Measurements from ENCODE around the gene EIF4B. TPM values are rescaled to one million over a fixed set of nuclear protein-coding genes. Genes with fewer than 3 reads are reported as not detected.
A peak's percentile ranks its signal among the peaks of the same experiment; 100 is the strongest.

Gene EIF4B
- total and polyA plus RNA-seq, 2 of the 13 experiments (the other 11 are each of a cell fraction or from before 2014, with no cell fraction given): 416 to 548 TPM

- TF ChIP-seq FOXA3 (CRISPR knock-in tag; IDR thresholded peaks at IDR 0.05): peak; percentile 3; the same call in 1 of the 2 replicates
- TF ChIP-seq SYNCRIP (IDR thresholded peaks at IDR 0.05; ENCODE audit: insufficient read depth, low read depth, low read length): no peak
- TF ChIP-seq ZNF335 (CRISPR knock-in tag; IDR thresholded peaks at IDR 0.05): no peak
- no peak for TF ChIP-seq ATF3 (CRISPR knock-in tag; IDR thresholded peaks at IDR 0.05)
- no peak for TF ChIP-seq ZFP37 (CRISPR knock-in tag; IDR thresholded peaks at IDR 0.05; ENCODE audit: borderline replicate concordance)
- TF ChIP-seq ZNF746 (CRISPR knock-in tag; IDR thresholded peaks at IDR 0.05): no peak
- TF ChIP-seq ZNF550 (CRISPR knock-in tag; IDR thresholded peaks at IDR 0.05; ENCODE audit: borderline replicate concordance): no peak
- TF ChIP-seq, protein P1, sequence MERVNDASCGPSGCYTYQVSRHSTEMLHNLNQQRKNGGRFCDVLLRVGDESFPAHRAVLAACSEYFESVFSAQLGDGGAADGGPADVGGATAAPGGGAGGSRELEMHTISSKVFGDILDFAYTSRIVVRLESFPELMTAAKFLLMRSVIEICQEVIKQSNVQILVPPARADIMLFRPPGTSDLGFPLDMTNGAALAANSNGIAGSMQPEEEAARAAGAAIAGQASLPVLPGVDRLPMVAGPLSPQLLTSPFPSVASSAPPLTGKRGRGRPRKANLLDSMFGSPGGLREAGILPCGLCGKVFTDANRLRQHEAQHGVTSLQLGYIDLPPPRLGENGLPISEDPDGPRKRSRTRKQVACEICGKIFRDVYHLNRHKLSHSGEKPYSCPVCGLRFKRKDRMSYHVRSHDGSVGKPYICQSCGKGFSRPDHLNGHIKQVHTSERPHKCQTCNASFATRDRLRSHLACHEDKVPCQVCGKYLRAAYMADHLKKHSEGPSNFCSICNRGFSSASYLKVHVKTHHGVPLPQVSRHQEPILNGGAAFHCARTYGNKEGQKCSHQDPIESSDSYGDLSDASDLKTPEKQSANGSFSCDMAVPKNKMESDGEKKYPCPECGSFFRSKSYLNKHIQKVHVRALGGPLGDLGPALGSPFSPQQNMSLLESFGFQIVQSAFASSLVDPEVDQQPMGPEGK (CRISPR knock-in tag; IDR thresholded peaks at IDR 0.05): peak; percentile 33; the same call in 1 of the 2 replicates
- TF ChIP-seq HNF1A (IDR thresholded peaks at IDR 0.05; ENCODE audit: low read depth): no peak
- no peak for TF ChIP-seq HNF1A (CRISPR knock-in tag; IDR thresholded peaks at IDR 0.05; ENCODE audit: borderline replicate concordance)
- 0 out of 2 replicates have a peak, but pooled peaks have one; percentile 39 for TF ChIP-seq PRMT3 (CRISPR knock-in tag; IDR thresholded peaks at IDR 0.05; ENCODE audit: borderline replicate concordance, low read depth)
- TF ChIP-seq ZNF589 (CRISPR knock-in tag; conservative IDR thresholded peaks at IDR 0.05): 0 out of 2 replicates have a peak, but pooled peaks have one; percentile 8
- TF ChIP-seq MAX (IDR thresholded peaks at IDR 0.05): peak; percentile 87
- TF ChIP-seq MYNN (CRISPR knock-in tag; IDR thresholded peaks at IDR 0.05; ENCODE audit: low read depth): peak; percentile 39; the same call in 1 of the 2 replicates
- peak; percentile 8; the same call in 1 of the 2 replicates for TF ChIP-seq SIN3B (IDR thresholded peaks at IDR 0.05; ENCODE audit: low read length)
- TF ChIP-seq SRSF9 (IDR thresholded peaks at IDR 0.05; ENCODE audit: borderline replicate concordance, insufficient read depth, low read depth, low read length, poor library complexity, severe bottlenecking): no peak
- TF ChIP-seq ZNF329 (CRISPR knock-in tag; IDR thresholded peaks at IDR 0.05; ENCODE audit: low read depth): no peak
- TF ChIP-seq, protein P2, sequence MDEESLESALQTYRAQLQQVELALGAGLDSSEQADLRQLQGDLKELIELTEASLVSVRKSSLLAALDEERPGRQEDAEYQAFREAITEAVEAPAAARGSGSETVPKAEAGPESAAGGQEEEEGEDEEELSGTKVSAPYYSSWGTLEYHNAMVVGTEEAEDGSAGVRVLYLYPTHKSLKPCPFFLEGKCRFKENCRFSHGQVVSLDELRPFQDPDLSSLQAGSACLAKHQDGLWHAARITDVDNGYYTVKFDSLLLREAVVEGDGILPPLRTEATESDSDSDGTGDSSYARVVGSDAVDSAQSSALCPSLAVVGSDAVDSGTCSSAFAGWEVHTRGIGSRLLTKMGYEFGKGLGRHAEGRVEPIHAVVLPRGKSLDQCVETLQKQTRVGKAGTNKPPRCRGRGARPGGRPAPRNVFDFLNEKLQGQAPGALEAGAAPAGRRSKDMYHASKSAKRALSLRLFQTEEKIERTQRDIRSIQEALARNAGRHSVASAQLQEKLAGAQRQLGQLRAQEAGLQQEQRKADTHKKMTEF (CRISPR knock-in tag; IDR thresholded peaks at IDR 0.05): 0 out of 2 replicates have a peak, but pooled peaks have one; percentile 1
- TF ChIP-seq NR1H2 (CRISPR knock-in tag; IDR thresholded peaks at IDR 0.05; ENCODE audit: borderline replicate concordance, low read depth): no peak
- TF ChIP-seq HOXA9 (CRISPR knock-in tag; IDR thresholded peaks at IDR 0.05; ENCODE audit: borderline replicate concordance): 0 out of 2 replicates have a peak, but pooled peaks have one; percentile 65
- 0 out of 2 replicates have a peak, but pooled peaks have one; percentile 33 for TF ChIP-seq ZNF263 (CRISPR knock-in tag; IDR thresholded peaks at IDR 0.05)
- no peak for TF ChIP-seq IRX3 (CRISPR knock-in tag; IDR thresholded peaks at IDR 0.05; ENCODE audit: borderline replicate concordance, low read depth)
Observed at GRCh38 chr12:53006810-53007309, 604 bp downstream of the EIF4B start (continued).
